GM21825 (cell line): ENCODE data around the gene RABL6.
"Not testable (repeated sequence)": the region's sequence is repeated elsewhere in the genome, so short reads cannot be mapped to it uniquely, and the experiment has no call there.

Experiments used
- ATAC-seq: cut with Tn5 transposase; IDR thresholded peaks from one replicate; pipeline ENCODE4 v1.9.1; 2021; ENCODE audit warnings: mild to moderate bottlenecking, moderate library complexity; ENCODE audit not compliant: unreplicated experiment

The RABL6 gene, protein sequence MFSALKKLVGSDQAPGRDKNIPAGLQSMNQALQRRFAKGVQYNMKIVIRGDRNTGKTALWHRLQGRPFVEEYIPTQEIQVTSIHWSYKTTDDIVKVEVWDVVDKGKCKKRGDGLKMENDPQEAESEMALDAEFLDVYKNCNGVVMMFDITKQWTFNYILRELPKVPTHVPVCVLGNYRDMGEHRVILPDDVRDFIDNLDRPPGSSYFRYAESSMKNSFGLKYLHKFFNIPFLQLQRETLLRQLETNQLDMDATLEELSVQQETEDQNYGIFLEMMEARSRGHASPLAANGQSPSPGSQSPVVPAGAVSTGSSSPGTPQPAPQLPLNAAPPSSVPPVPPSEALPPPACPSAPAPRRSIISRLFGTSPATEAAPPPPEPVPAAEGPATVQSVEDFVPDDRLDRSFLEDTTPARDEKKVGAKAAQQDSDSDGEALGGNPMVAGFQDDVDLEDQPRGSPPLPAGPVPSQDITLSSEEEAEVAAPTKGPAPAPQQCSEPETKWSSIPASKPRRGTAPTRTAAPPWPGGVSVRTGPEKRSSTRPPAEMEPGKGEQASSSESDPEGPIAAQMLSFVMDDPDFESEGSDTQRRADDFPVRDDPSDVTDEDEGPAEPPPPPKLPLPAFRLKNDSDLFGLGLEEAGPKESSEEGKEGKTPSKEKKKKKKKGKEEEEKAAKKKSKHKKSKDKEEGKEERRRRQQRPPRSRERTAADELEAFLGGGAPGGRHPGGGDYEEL

DNA sequence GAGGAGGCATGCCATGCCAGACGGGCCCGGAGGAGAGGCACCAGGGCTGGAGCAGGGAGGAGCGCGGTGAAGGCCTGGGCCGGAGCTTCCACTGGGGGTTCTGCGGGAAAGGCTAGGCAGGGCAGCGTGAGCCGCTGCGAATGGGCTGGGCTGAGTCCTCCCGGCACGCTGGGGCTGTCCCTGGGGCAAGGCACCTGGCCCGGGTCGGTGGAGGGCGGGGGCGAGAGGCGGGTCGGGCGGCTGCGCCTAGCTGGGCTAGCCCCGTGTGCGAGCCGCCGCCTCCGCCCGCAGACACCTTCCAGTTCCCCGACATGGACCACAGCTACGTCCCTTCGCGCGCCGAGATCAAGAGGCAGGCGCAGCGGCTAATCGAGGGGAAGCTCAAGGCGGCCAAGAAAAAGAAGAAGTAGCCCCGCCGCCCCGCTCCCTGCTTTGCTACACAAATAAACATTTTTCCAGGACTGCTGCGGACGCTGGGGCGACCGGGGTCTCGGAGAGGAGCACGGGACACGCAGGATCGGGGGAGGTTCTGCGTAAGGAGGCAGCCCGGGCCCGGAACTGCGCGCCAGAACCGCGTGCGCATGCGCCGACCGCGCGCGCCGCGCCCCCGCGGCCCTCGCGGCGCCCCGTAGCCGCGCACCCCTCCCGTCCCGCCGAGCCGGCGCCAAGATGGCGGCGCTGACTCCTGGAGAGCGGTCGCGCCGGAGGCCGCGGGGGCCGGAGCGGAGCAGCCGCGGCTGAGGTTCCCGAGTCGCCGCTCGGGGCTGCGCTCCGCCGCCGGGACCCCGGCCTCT is at the start of gene RABL6:
TSS of gene RABL6 (plus strand) at position 668 of the 794 bp plus-strand sequence. CDS start 249 bp downstream, outside the sequence.
- peak; percentile 53 for ATAC-seq

DNA sequence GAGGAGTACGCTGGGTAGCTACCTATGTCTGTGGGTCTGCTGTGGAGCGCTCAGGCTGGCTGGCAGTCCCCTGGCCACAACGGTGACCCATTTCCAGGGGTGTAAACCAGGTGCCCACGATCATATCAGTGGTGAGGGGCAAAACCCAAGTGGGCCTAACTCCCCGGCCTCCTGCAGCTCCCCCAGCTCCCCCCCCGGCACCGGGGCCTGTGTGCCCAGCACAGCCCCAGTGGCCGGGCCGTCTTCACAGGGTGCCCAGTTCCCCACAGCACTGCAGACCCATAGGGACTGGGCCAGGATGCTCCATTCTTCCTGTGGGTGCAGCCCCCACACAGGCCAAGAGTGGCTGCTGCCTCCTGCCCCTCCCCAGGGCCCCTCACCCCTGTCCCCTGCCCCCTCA is 48.7 kb upstream of the RABL6 start:
- no peak for ATAC-seq

DNA sequence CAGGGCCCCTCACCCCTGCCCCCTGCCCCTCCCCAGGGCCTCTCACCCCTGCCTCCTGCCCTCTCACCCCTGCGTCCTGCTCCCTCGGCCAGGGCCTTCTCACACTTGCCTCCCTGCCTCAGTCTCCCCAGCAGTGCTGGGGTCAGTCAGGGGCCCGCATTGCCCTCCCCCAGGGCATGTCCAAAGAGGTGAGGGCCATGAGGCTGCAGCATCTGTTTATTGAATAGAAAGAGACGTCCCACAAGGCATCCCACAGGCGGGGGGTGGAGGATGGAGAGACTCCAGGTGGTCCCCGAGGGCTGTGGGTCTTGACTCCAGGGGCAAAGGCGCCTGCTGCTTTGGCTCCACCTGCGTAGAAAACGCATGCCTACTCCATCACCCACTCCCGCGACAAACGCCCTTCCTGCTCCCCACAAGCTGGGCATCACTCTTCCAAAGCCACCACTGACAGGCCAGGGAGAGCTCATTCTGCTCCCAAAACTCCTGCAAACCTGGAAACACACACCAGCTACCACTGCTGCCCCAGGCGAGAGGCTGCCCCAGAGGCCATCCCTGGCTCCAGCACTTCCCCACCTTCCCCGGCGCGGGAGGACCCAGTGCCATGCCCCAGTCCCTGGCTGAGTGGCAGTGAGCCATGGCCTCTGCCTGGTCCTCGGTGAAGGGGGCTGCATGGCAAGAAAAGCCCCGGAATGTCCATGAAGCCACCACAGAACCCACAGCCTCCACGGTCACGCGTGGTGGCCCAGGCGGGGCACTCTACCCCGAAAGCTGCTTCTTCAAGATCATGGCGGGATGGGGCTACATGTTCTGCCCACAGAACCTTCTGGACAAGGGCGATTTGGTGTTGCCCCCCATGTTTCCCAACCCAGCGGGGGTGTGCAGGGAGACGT is 48.1 kb upstream of the RABL6 start:
- no peak for ATAC-seq

DNA sequence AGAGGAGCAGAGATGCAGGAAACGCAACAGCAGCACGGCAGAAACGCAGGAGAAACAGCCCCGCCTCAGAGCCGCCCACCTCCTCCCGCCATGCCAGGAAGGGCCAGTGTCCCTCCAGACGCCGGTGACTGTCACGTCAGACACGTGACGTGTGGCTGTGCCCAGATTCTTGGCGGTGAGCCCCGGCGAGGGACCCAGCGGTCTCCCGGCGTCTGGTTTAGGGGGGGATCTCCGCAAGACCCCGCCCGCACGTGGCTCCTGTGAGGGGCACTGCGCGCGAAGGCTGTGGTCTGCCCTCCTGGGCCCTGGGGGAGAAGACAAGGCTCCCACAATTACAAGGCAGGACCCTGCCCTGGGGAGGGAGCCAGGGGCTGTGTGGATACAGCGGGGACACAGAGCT is 47.3 kb upstream of the RABL6 start:
- ATAC-seq, result no peak

DNA sequence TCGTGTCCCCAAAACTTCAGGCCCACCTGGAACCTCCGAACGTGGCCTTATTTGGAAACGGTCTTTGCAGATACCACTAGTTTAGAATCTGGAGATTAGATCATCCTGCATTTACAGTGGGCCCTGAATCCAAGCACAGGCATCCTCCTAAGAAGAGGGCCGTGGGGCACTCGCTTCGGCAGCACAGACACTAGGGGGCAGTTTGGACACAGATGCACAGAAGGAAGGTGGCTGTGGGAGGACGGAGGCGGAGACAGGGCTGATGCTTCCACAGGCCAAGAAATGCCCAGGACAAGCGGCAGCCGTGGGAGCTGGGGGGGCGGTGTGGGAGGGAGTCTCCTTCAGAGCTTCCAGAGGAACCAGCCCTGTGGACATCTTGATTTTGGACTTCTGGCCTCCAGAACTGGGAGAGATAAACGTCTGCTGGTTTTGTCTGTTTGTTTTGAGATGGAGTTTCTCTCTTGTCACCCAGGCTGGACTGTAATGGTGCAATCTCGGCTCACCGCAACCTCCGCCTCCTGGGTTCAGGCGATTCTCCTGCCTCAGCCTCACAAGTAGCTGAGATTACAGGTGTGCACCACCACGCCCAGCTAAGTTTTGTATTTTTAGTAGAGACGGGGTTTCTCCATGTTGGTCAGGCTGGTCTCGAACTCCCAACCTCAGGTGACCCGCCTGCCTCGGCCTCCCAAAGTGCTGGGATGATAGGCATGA is 46.8 kb upstream of the RABL6 start:
- not testable (repeated sequence) for ATAC-seq

DNA sequence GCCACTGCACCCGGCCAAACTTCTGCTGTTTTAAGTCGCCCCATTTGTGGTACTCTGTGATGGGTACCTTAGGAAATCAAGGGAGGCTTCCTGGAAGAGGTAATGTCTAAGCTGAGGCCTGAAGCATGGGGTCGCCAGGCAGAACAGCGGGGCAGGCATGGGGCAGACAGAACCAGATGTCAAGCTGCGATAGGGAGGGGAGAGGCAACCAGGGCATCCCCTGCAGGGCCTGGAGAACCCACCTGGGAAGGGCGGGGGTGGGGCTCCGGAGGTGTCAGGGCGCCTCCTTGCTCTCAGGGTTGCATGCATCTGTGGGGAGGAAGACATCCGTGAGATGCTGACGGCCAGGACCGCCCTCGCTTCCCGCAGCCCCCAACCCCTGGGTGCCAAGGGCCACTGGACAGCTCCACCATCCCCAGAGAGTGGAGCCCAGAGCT is 46.2 kb upstream of the RABL6 start:
- ATAC-seq, result no peak

DNA sequence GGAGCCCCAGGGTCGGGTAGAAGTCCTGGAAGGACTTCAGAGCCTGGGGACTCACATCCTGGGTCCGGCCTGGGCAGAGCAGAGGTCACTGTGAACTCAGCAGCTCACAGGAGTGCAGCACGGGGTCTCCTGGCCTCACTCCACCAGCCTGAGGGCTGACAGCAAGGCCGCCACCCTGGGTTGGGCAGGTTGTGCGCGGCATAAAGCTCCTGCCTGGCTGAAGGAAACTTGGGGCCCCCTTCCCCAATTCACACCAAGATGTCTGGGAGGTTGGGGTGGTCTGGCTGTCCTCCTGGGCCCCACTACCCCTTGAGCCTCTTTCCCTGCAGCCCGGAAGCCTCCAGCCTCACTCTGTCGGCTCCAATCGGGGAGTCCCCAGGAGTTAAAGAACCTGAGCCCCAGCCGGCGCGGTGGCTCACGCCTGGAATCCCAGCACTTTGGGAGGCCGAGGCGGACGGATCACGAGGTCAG is 45.5 kb upstream of the RABL6 start:
- no peak for ATAC-seq

DNA sequence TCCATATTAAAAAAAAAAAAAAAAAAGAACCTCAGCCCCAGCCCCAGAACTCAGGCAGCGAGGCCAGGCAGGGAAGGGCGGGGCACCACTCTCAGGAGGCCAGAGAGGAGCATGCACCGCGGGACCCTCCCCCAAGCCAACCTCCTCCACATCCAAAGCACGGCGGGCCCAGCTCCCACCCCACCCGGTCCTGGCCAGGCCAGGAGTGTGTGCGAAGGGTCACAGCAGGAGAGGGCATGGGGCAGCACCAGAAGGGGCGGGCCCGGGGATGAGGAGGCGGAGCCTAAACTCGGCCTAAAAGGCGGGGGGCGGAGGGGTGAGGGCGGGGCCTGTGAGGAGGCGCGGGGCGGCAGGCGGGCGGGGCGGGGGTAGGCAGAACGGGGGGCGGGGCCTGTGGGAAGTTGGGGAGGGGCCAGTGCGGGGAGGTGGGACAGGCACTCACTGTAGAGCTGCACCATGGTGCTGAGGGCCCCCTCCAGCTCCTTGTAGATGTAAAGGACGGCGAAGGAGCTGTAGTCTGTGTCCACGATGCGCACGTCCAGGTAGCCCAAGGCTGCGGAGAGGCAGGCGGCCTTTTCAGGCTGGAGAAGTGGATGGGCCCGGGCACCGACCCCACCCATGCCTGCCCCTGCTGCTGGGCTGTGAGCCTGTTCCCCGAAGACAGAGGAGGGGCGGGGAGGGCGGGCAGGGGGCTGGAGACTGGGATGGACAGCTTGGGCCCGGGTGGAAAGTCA is 44.7 kb upstream of the RABL6 start:
- ATAC-seq, result no peak

DNA sequence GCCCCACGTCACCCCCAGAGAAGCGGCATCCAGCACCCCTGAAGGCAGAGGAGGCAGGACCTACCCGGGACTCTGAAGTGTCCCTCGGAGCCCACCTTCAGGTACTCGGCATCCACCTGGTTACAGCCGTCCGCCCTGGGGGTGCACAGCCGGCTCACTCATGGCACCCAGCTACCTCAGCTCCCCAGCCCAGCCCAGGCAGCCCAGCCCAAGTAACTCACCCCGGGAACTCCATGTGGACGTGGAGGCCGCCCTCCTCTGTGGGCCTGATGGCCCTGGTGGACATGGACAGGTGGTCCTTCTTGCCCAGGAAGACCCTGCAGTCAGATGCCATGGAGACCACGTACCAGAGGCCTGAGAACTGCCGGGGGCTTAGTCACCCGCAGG is 44.1 kb upstream of the RABL6 start:
- no peak for ATAC-seq

DNA sequence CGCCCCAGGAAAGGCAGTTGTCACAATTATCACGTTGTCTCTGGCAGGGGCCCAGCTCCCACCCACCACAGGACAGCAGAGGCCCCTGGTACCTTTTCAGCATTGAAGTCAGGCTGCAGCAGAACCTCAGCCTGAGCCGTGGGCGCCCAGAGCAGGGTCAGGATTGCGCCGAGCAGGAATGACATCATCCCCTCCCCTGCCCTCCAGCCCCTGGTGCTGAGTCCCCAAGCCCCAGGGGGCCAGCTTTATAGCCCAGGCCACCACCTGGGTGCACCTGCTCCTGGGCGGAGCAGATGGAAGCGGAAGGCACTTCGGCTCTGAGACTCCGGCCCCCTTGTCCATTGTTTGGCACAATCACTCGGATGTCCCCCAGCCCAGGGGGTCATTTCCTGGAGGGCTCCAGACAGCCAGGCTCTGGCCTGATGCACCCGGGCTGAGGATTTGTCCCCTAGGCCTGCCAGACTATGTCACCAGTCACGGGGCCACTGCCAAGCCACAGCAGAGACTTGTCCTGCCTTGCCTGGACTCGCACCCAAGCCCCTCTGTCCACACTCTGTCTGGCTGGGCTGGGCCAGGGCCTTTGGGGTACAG is 43.4 kb upstream of the RABL6 start, which contains the start of gene LCN15:
TSS of gene LCN15 (minus strand) at position 218 of the 591 bp plus-strand sequence. CDS start at position 188, 30 bp downstream.
- no peak for ATAC-seq

DNA sequence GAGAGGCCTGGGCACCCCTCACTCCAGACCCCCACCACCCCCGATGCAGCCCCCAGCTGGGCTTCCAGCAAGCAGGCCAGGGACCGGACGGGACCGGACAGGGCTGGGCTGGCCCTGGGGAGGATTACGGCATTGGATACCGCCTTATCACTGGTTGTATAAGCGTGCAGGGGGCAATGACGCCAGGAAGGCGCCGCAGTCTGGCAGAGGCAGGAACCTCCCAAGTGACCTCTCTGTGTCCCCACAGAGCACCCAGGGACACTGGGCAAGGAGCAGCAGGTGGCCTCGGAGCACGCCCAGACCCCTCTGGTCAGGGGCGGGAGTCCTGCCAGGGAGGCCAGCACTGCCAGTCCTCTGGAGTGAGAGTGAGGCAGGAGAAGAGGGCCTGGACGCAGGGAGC is 42.7 kb upstream of the RABL6 start:
- no peak for ATAC-seq

DNA sequence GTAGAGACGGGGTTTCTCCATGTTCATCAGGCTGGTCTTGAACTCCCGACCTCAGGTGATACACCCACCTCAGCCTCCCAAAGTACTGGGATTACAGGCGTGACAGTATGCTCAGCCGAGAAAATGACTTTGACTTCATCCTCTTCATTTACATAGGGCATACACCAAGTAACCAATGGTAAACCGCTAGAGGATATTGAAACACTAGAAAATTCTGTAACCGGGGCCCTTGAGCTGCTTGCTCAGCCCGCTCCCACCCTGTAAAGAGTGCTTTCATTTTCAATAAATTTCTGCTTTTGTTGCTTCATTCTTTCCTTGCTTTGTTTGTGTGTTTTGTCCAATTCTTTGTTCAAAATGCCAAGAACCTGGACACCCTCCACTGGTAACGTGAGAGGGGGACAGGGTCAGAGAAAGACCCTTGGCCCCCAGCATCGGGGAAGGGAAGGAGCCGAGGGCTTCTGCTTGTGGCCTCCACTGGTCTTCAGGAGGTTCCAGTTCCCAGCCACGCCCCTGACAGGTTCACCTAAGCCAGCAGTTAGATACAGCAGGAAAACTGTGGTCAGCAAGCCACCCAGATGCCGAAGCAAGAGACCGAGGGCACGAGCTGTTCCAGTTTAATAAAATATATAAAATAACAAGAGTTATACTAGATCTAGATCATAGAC is 41.9 kb upstream of the RABL6 start:
- peak; percentile 45 for ATAC-seq

DNA sequence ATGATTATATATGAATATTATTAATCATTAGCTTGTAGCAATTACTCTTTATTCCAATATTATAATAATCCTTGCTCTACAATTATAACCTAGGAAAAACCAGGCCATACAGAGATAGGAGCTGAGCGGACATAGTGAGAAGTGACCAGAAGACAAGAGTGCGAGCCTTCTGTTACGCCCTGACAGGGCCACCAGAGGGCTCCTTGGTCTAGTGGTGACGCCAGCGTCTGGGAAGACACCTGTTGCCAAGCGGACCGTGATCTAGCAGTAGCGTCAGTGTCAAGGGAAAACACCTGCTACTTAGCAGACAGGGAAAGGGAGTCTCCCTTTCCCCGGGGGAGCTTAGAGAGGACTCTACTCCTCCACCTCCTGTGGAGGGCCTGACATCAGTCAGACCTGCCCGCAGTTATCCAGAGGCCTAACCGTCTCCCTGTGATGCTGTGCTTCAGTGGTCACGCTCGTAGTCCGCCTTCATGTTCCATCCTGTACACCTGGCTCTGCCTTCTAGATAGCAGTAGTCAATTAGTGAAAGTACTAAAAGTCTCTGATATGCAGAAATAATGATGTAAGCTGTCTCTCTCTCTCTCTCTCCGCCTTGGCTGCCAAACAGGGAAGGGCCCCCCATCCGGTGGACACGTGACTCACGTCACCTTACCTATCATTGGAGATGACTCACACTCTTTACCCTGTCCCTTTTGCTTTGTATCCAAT is 41.2 kb upstream of the RABL6 start:
- ATAC-seq, result not testable (repeated sequence)

DNA sequence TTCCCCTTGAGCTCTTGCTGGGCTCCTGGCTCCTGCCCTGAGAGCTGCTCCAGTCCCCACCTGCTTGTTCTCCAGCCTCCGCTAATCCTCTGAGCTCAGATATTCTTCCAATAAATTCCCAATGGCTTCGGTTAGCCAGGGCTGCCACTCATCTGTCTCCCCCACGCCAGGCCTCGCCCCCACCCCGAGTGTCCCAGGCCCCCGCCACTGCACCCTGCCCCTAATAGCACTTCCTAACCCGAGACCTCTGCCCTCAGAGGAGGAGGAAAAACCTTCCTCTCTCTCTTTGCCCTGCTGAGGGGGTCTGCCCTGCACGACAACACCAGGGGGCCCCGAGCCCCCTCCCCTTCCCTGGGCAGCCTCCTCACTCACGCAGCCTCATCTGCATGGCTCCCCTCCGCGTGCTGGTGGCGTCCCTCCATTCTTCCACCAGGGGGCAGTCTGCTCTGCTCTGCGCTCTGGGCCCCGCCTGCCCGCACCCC is 38.0 kb upstream of the RABL6 start:
- no peak for ATAC-seq

DNA sequence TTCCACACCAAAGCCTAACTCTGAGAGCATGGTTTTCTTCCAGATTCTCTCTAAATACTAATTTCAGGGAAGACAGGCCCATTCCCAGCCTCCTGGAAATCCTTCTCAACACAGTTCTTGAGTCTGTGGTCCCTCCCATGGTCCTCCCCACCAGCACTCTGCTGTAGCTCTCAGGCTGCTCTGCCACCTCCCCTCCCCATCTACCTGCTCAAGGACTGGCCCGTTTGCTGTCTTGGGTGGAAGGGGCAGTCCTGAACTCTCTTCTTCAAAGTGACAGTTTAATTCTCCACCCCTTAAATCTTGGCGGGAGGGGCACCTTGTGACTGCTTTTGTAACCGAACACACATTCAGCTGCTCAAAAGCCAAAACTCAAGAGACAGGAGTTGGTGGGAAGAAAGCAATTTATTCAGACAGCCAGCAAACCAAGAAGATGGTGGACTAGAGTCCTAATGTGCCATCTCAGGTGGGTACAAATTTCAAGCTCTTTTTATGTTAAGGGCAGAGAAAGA is 35.8 kb upstream of the RABL6 start:
- ATAC-seq, result no peak

DNA sequence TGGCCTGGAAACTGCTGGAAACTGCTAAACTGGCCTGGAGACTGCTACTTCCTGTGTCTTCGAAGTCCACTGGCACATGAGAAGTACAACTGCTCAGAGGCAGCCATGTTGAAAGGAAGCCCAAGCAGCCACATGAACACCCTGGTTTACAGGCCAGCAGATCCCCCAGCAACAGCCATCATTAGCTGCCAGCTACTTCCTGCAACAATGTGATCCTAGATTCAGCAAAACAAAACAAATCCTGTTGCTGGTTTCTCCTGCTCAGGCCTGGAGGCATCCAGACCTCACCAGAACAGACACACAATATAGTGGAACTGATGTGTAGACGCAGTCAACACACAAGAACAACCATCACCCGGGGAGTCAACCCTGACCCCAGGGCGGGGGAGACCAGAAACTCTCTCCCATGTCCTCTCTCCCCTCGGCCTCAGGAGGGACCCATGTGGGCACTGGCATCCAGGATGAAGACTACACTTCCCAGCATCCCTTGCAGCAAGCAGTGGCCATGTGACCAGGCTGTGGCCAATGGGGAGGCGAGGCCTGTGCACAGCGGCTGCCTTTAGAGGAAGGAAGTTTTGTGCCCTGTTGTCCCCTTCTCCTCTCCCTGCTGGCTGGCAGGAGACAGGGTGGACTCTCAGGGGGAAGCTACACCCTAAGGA is 34.2 kb upstream of the RABL6 start:
- ATAC-seq, result no peak
